Spinal cord (tissue), 10 donors: Measurements from ENCODE around the gene DENND6B. TPM values are rescaled to one million over a fixed set of nuclear protein-coding genes. Genes with fewer than 3 reads are reported as not detected.
A peak's percentile ranks its signal among the peaks of the same experiment; 100 is the strongest.

Source experiments
- DNase-seq, 6 donors: peaks; one replicate each; pipeline versions ENCODE4 v3.0.0 to v3.0.0-alpha.2; 2013 to 2015; ENCODE audit warnings: low spot score in 6 of 6, low read depth in 4 of 6
- H3K27ac ChIP-seq: one replicate; pipeline ENCODE4 v1.5.1; 2013; ENCODE audit warnings: low read depth, low read length, control low read depth
- H3K27me3 ChIP-seq: one replicate; pipeline ENCODE4 v1.6.1; 2013; ENCODE audit warnings: low read length; ENCODE audit not compliant: control insufficient read depth, insufficient read depth
- H3K36me3 ChIP-seq: one replicate; pipeline ENCODE4 v1.6.1; 2013; ENCODE audit warnings: low read length; ENCODE audit not compliant: control insufficient read depth, insufficient read depth
- H3K4me1 ChIP-seq: one replicate; pipeline ENCODE4 v1.6.1; 2013; ENCODE audit warnings: low read length; ENCODE audit not compliant: control insufficient read depth, insufficient read depth
- H3K4me3 ChIP-seq: one replicate; pipeline ENCODE4 v1.5.1; 2013; ENCODE audit warnings: low read depth, low read length, control low read depth
- H3K9me3 ChIP-seq: one replicate; pipeline ENCODE4 v1.6.1; 2013; ENCODE audit warnings: low read length; ENCODE audit not compliant: control insufficient read depth, insufficient read depth
- WGBS: methylation state at CpG from one replicate; pipeline ENCODE4 v1.1.5; 2013; ENCODE audit warnings: missing lambda C conversion rate; ENCODE audit not compliant: insufficient coverage; 5-methylcytosine and 5-hydroxymethylcytosine counted together
- polyA plus RNA-seq, 2 donors: library from polyadenylated mRNA; unstranded; fragments of 120-200 nt; gene quantifications; one replicate each; pipeline ENCODE4 v1.2.1, GENCODE V29; 2013; ENCODE audit not compliant: insufficient read length in 2 of 2
- total RNA-seq, 2 donors: library from RNA; depleted of rRNA in 1 of 2; stranded (reverse); fragments of 120-200 nt in 1 of 2; fragments of >200 nt in 1 of 2; gene quantifications; one replicate each; pipeline versions ENCODE4 v1.2.3 to v1.2.4, GENCODE V29; 2013 to 2014
- donor health status: healthy.

The DENND6B gene
- total and polyA plus RNA-seq, 4 donors: 9.1 to 45.7 (median 27.0) TPM

DNA sequence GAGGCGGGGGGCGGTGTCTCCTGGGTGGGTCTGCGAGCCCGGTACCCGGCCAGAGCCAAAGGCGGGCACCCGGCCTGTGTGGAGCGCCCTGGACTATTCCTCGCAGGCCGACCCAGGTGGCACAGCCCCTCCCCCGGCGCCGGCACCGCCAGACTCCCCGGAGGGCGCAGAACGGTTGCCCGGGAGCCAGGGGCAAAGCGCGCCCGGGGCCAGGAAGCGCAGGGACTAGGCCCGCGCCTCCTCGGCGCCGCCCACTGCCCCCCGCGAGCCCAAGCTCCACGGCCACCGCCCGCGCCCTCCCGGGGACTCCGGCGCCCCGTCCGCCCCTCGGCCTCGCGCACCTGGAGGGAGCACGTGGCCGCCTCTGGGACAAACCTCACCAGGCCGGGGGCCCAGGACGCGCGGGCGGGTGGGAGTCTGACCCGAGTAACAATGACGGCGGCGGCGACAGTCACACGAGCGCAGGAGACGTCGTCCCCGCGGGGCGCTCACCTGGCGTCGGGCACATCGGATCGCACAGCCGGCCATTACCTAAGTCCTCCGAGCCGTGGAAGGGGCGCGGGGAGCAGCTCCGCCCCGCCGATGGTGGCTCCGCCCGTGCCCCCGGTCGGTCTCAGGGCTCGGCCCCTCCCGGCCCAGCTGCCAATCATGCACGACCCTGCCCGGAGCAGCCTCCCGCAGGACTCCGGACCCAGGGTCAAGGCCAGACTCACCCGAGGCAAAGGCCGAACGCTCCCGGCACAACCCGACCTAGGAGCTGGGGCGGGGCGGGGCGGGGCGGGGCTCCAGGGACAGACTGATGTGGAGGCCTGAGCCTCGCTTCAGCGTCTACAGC lies 26.8 kb downstream of the DENND6B start:
- Histone ChIP-seq H3K4me3 (no peak overlapping the region), H3K27ac (no peak overlapping the region), H3K27me3 (no peaks in the 10 kb centered on the region), H3K9me3 (no peaks in the 10 kb centered on the region), H3K4me1 (peaks cover 87% of the 10 kb centered on the region), H3K36me3 (peaks cover 67% of the 10 kb centered on the region)
- WGBS: 15% methylated on average over 93 of the region's 93 CpGs
- DNase-seq: peak in 1 of 6 donors; percentile 25

DNA sequence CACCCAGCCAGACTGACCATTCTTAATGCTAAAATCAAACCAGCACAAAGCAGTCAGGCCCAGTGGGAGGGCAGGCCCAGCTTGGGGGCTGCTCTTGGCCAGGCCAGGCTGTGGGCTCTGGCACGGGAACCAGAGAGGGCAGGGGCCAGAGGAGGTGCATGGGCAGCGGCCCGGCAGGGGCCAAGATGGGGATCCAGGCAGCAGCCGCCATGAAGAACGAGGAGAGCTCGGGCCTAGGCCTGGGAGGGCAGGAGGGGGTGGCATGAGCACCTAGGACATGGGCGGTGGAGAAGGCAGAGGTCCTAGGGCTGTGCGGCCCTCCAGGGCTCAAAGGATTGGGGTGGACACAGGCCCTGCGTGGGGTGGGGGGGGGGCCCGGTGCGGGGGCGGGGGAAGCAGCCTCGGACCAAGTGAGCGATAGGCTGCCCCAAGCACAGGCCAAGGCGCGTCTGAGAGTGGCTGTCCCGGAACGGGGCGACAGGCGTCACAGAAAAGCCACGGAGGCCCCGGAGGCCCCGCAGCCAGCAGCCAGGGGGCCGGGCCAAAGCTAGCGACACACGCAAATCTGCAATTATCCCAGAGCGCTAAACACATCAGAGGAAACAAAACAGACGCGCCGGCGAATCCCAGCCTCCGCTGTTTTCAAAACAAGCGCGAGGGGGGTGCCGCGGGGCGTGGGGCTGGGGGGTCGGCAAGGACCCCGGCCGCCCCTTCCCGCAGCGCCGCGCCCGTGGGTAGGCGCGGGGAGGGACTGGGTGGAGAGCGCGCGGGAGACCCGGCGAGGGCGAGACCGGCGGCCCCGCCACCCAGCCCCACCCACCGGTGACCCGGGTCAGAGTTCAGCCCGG lies 27.7 kb downstream of the DENND6B start:
- peaks cover 68% of the 10 kb centered on the region for H3K36me3 ChIP-seq
- peaks cover 85% of the 10 kb centered on the region for H3K4me1 ChIP-seq
- peak in 2 of 6 donors; percentile 66 to 67 for DNase-seq
- no peak overlapping the region for H3K27ac ChIP-seq
- WGBS: 13% methylated on average over 49 of the region's 59 CpGs
- H3K4me3 ChIP-seq: no peak overlapping the region
- H3K9me3 ChIP-seq: no peaks in the 10 kb centered on the region
- H3K27me3 ChIP-seq: no peaks in the 10 kb centered on the region

DNA sequence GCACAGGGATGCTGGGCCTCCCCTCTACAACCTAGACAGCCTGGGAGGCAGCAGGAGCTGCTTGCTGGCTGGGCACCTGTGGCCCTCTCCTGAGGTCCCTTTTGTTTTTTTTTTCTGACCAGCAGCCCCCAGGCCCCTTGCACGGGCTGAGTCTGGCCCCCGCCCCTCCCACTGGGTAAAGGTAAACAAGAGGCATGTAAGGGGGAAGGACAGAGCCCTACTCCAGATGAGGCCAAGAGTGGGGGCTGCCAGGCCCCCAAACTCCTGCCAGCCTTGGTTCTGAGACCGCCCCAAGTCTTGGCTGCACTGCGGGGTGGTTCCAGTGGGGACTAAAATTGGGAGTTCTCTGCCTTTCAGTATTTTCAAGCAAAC lies 28.6 kb downstream of the DENND6B start:
- Histone ChIP-seq H3K27ac (no peak overlapping the region), H3K4me1 (peaks cover 85% of the 10 kb centered on the region), H3K36me3 (peaks cover 67% of the 10 kb centered on the region), H3K4me3 (no peak overlapping the region), H3K27me3 (no peaks in the 10 kb centered on the region), H3K9me3 (no peaks in the 10 kb centered on the region)
- no peak for DNase-seq
- 94% methylated on average over 3 of the region's 4 CpGs for WGBS

DNA sequence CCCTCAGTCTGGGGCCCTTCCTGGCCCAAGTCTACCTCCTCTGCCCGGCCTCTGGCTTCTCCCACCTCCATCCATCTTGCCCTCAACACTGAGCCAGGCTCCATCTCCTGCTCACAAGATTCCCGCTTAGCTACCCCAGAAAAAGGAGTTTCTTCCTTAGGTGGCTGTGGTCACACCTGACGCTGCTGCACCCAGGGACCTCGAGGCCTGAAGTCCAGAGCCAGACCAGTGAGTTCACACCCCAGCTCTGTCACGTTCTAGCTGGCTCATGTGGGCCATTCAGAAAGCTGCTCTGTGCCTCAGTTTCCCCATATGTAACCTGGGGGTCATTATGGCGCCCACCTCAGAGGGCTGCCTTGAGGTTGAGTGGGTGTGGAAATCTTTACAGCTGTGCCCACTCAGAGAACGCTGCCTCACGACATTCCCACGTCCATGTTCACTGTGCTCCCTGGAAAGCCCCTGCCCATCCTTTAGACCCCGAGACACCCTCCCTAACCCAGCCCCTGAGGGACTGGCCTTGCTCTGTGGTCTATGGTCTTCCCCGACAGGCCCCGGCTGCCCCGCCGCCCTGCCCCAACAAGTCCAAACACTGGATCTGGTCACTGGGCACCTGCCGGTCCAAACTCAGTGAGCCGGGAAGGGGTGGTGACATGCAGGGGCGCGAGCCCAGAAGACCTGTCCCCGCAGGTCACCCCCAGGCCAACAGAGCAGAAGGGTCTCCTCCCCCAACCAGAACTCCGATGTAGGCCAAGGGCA lies 29.1 kb downstream of the DENND6B start:
- Histone ChIP-seq H3K4me3 (no peak overlapping the region), H3K9me3 (no peaks in the 10 kb centered on the region), H3K27me3 (no peaks in the 10 kb centered on the region), H3K27ac (no peak overlapping the region), H3K4me1 (peaks cover 85% of the 10 kb centered on the region), H3K36me3 (peaks cover 67% of the 10 kb centered on the region)
- DNase-seq: no peak
- 90% methylated on average over 20 of the region's 20 CpGs for WGBS

DNA sequence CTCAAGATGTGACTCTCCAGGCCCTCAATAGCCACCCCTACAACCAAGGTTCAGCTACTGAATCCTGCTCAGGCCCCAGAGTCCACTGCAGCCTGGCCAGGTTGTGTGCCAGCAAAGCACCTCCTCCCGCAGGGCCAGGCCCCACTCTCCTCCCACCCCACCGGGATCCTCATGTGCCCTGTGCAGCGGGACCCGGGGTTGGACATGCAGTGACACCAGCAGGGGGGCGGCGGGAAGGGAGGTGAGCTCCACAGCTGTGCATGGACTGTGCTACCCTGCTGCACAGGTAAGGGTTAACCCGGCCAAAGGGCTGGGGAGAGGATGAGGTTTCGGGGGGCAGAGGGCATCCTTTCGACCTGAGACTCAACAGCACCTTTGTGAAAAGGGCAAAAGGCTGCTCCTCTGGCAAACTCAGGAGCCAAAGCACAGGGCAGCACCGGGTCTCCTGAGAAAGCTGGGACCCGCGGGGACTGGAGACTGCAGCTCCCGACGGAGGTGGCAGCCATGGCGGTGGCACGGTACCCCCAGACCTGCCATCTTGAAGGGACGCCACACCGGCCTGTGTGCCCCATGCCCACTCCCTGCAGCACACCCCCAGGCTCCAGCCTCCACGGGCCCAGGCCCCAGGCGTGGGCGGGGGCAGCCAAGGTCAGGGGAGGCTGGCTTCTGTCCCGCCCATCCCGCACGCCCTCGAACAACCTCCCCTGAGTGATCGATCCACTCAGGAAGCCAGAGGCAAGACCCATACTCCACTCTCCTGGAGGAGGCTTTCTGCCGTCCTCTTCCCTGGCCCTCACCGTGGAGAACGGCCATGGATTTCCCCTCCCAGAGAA lies 29.9 kb downstream of the DENND6B start:
- DNase-seq: no peak
- H3K4me1 ChIP-seq: peaks cover 82% of the 10 kb centered on the region
- H3K27ac ChIP-seq: no peak overlapping the region
- no peaks in the 10 kb centered on the region for H3K9me3 ChIP-seq
- H3K4me3 ChIP-seq: no peak overlapping the region
- 75% methylated on average over 26 of the region's 29 CpGs for WGBS
- no peaks in the 10 kb centered on the region for H3K27me3 ChIP-seq
- H3K36me3 ChIP-seq: peaks cover 65% of the 10 kb centered on the region

DNA sequence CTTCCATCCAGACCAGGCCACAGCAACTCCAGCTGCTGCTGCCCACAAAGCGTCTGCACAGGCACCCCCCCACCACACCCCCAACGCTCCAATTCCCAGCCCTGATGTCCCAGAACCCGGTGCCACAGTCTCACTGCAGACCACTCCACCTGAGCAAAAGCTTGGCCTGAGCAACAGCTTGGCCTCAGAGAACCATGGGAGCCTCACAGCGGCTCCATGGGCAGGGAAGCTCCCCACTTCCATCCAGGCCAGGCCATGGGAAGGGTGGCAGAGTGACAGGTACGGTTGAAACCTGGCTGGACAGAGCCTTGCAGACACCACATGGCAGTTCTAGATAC lies 32.5 kb downstream of the DENND6B start:
- Histone ChIP-seq H3K36me3 (peaks cover 72% of the 10 kb centered on the region), H3K4me3 (no peak overlapping the region), H3K4me1 (peaks cover 57% of the 10 kb centered on the region), H3K9me3 (no peaks in the 10 kb centered on the region), H3K27me3 (no peaks in the 10 kb centered on the region), H3K27ac (peak overlapping the region; percentile 60)
- 73% methylated on average over 4 of the region's 5 CpGs for WGBS
- no peak for DNase-seq

DNA sequence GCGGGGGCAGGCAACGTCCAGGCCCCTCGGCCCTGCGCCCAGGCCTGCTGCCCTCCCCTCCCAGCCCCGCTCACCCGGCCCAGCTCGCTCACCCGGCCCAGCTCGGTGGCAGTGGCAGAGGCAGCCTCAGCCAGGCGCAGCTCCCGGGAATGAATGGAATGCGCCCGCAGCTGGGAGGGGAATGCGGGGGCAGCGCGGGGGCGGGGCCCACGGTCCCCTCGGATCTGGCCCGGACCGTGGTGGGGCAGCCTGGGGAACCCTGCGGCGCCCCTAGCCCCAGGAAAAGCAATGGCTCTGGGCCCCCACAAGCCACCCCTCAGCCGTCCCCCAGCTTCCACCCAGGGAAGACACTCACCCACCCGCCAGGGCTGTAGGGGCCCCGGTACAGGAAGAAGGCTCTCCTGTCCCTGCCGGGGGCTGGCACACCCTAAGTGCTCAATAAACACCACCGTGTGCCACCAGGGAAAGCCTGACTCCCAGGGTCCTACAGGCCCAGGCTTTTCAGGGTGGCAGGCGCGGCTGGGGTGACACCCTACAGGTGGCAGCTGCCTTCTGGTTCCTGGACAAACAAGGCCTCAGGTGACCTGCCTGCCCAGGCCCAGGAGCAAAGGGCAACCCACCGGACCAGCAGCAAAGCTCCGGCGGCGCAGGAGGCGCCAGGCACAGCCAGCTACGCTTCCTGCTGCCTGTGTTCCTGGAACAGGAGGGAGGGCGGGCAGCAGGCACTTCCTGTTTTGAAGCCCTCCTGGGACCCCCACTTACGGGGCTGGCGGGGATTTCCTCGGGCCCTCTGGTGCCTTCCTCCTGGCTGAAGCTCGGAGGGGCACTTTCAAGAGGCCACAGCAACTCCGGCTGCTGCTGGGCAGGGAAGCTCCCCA lies 33.1 kb downstream of the DENND6B start:
- peak in 1 of 6 donors; percentile 66 for DNase-seq
- Histone ChIP-seq H3K4me3 (no peak overlapping the region), H3K9me3 (no peaks in the 10 kb centered on the region), H3K36me3 (peaks cover 75% of the 10 kb centered on the region), H3K27ac (peak overlapping the region; percentile 73), H3K27me3 (no peaks in the 10 kb centered on the region), H3K4me1 (peaks cover 51% of the 10 kb centered on the region)
- 29% methylated on average over 42 of the region's 42 CpGs for WGBS

DNA sequence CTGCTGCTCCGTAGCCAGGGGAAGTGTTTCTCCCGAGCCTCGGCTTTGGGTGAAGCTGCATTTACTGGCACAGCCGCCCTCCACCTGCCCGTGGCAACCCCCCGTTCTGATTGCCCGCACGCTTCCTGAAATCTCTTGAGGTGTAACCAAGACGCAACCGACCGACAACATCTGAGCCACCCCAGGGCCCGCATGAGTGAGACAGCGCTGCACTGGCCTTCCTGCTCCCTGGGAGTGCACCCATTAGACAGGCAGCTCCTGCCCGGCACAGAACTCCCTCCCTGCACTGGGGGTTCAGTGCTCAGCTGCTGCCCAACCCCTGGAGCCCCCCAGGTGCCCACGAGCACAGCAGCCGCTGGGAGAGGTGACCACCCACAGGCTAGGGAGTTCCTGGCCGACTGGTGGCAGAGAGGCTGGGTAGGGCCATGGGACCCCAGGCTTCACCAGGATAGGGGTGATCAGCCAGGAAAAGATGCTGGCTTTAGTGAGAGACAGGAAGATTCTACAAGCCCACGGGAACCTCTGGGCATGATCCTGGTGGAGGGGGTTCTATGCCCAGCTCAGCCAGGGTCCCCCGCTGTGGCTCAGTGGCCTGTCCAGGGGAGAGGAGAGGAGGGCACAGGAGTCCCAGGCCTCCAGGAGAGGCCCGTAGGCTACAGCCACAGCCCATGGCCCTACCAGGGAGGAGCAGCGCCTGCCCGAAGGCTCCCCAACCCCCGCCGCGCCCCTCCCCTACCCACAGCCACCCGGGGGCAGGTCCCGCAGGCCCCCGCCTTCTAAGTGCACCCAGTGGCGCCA lies 34.0 kb downstream of the DENND6B start:
- Histone ChIP-seq H3K4me3 (no peak overlapping the region), H3K27me3 (no peaks in the 10 kb centered on the region), H3K9me3 (no peaks in the 10 kb centered on the region), H3K4me1 (peaks cover 43% of the 10 kb centered on the region), H3K36me3 (peaks cover 76% of the 10 kb centered on the region), H3K27ac (peak overlapping the region; percentile 73)
- WGBS: 61% methylated on average over 25 of the region's 29 CpGs
- DNase-seq: no peak
